GM12864 (cell line): ENCODE measurements around the gene POLN.

Experiments
- DNase-seq: peaks from one replicate; pipeline ENCODE4 v3.0.0-alpha.2; 2011; ENCODE audit warnings: low read depth
- H3K4me3 ChIP-seq: 2 replicates; pipeline ENCODE4 v1.5.1; 2011; ENCODE audit warnings: mild to moderate bottlenecking, low read depth, low read length, control low read depth
- TF ChIP-seq, protein P1 (sequence below): IDR thresholded peaks from 2 replicates; pipeline ENCODE4 v1.5.1; 2011; ENCODE audit warnings: low read depth, mild to moderate bottlenecking, moderate library complexity, low read length, control low read depth, inconsistent platforms; ENCODE audit errors: missing control alignments

POLN gene

DNA sequence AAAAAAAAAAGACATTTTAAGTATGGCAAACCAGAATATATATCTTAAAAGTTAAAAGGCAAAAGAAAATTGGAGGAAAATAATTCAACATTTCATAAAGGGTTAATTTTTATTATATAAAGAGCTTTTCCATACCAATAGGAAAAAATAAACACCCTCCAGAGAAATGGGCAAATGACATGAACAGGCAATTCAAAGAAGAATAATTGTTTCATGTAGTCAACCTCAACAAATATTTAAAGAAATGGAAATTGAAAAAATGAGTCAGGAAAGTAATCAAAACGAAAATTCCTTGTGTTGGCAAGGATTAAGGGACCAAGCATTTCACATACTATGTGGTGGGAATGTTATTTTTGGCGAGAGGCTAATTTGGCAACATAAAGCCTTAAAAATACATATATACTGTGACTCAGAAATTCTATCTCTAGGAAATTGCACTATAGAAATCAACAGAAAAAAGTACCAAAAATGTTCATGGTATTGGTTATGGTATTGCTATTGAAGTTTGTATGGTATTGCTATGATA is 87.6 kb downstream of the POLN start:
- no peak overlapping the region for H3K4me3 ChIP-seq
- DNase-seq, result no peak
- TF ChIP-seq, protein P1, sequence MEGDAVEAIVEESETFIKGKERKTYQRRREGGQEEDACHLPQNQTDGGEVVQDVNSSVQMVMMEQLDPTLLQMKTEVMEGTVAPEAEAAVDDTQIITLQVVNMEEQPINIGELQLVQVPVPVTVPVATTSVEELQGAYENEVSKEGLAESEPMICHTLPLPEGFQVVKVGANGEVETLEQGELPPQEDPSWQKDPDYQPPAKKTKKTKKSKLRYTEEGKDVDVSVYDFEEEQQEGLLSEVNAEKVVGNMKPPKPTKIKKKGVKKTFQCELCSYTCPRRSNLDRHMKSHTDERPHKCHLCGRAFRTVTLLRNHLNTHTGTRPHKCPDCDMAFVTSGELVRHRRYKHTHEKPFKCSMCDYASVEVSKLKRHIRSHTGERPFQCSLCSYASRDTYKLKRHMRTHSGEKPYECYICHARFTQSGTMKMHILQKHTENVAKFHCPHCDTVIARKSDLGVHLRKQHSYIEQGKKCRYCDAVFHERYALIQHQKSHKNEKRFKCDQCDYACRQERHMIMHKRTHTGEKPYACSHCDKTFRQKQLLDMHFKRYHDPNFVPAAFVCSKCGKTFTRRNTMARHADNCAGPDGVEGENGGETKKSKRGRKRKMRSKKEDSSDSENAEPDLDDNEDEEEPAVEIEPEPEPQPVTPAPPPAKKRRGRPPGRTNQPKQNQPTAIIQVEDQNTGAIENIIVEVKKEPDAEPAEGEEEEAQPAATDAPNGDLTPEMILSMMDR, result no peak

DNA sequence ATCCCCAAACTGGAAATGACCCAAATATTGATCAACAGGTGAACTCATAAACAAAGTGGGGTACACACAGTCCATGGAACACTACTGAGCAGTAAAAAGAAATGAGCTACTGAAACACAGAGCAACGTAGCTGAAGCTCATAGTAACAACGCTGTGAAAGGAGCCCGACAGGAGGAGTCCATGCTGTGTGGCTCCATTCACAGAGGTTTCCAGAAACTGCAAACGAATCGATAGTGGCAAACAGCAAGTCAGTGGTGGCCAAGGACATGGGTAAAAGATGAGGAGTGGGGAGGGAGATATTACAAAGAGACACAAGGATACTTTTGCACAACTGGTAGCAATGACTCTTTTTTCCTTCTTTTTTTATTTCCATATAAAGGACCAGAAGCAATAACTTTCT is 90.4 kb downstream of the POLN start:
- DNase-seq, result no peak
- H3K4me3 ChIP-seq, result no peak overlapping the region
- TF ChIP-seq, protein P1, result no peak

DNA sequence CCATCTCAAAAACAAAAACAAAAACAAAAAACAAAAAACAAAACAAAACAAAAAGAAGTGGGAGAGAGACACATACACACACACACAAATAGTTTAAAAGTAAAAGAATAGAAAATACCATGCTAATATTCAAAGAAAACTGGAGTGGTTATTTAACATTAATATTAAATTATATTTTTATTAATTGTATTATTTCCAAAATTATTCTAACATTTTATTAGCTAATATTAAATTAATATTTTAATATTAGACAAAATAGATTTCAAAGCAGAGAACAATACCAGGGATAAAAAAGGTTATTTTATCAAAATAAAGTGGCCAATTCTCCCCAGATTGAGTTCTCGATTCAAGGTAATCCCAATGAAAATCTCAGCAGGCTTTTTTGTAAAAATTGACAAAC is 91.8 kb downstream of the POLN start:
- TF ChIP-seq, protein P1, result no peak
- DNase-seq, result no peak
- H3K4me3 ChIP-seq, result no peak overlapping the region

DNA sequence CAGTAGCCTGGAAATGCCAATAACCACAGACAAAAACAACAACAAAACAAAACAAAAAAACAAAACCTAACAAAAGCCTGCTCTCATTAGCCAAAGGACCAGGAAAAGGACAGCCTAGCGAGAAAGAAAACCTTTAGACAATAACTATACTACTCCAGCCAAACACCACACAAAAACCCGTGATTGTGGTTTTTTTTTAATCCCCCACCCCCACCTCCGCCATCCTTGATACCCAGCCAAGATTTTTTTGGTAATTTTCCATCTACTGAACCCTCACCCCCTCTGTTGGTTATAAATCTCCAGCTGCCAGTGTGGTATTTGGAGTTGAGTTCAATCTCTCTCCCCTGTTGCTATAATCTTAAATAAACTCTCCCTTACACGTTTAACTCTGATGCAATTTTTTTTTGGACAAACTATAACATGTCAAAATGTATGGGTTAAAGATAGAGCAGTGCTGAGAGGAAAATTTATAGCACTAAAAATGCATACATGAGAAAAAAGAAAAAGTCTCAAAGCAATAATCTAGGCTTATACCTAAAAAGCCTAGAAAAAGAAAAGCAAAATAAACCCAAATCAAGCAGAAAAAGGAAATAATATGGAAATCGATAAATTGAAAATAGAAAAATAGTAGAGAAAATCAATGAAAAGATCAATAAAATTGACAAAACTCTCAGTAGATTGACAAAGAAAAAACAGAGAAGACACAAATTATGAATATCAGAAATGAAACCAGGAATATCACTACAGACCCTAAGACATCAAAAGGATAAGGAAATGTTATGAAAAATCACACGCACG is 99.1 kb downstream of the POLN start:
- no peak overlapping the region for H3K4me3 ChIP-seq
- DNase-seq, result no peak
- TF ChIP-seq, protein P1, result no peak

DNA sequence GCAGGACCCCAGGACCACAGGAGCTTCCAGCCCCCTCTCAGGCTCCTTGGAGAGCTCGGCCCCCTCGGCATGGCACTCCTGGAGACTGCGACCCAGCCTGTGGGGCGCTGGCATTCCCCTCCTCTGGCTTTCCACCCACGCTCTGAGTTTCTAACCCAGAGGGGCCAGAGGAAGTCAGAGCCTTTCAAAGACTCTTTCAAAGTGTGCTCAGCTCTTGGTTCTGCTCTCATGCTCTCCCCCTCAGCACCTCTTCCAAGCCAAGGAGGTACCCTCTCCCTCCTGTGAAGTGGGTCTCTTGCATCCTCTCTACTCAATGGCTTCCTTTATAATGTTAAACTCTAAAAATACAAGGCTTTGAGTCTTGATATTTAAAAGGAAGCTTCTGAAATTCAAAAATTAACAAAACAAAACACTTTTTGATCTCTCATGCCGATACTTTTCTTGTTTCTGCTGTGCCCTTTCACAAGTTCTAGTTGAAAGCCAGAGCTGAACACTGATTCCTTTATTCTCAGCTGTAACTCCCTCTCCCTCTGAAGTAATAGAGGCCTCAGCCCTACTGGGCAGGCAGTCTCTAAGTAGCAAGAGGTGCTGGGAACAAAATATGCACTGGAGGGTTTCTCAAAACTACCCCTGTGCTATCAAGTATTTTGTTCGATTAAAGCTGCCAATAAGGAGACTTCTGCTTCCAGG is 100.0 kb downstream of the POLN start:
- TF ChIP-seq, protein P1, result no peak
- no peak overlapping the region for H3K4me3 ChIP-seq
- DNase-seq, result no peak

DNA sequence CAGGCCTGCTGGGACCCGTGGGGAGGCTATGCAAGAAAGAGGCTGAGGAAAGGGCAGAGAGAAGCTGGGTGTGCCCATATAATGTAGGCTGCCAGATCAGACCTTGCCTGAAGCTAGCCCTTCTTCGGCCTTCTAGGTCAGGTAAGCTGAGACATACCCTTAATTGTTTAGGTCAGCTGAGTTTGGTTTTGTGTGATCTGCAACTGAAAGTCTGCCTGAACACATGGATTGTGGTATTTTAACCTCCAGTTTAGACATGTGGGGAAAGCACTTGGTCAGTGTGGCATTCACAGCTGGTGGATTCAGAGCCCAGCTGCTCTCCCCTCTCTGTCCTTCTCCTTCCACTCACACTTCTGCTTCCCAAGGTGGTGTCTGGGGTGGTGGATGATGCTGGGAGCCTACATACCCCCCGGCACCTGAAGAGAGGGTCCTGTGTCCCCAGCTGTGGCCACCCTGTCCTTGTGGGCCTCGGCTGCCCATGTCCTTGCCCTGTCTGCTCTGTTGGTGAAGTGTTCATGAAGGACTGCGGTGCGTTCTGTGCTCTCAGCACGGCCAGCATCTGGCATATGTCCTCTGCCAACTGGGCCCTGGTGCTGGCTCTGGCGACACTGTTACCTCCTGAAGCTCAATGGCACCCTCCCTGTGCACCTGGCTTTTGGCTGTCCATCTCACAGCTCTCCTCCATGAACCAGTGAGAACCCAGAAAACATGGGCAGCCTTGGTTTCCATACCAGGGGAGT is 100.7 kb downstream of the POLN start:
- no peak overlapping the region for H3K4me3 ChIP-seq
- DNase-seq, result no peak
- TF ChIP-seq, protein P1, result no peak
